Embryonic facial prominence (tissue), 1 donor: ENCODE data around the gene POGZ.

Experiments
- DNase-seq: peaks from one replicate; pipeline ENCODE4 v3.0.0-alpha.2; 2016; ENCODE audit errors: extremely low spot score

Gene POGZ

DNA sequence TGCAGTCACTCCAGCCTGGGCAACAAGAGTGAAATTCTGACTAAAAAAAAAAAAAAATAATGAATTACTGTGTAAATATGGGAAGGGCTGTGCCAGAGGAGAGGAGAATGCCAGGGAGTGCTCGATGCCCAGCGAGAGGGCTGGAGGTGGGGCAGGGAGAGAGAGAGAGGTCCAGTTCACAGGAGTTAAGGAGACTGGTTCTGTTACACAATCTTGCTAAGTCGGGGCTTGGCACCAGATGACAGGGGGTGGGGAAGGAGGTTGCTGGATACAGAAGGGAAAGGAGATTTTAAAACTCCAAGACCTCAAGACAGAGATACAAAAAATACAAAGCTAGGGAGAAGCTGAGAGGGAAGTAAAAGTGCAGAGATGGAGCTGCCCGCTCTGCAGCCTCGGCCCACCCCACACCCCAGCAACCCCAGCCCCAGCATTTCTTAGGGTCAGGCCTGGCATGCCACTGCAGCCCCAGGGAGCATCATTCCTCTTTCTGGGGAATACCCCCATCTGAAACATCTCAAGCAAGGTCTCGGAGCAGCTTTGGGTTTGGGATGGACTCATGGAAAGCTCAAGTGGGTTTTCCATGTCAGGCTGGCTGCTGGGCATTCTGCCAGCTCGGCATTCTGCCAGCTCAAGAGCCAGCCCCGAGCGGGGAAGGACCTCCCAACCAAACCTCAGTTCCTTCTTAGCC, 87.8 kb downstream of the POGZ start:
- DNase-seq = no peak

- DNase-seq = no peak
Measured at GRCh38 chr1:151370211-151370911, 88.9 kb downstream of the POGZ start.

GRCh38 chr1:151369621-151370048, 89.7 kb downstream of the POGZ start:
- DNase-seq = no peak

DNA sequence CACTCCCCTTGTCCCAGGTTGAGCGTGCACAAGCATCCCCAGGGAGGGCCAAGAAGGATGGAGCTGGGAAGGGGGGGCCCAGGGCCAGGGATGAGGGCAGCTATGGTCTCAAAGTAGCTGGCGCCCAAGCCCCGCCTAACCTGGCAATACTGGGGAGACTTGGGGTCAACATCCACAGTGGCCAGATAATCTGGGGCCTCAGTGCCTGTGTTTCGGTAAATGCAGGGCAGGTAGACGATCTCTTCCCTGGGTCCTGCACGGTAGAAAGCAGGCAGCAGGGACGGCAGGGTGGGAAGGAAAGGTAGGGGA, 90.0 kb downstream of the POGZ start:
- no peak for DNase-seq

DNA sequence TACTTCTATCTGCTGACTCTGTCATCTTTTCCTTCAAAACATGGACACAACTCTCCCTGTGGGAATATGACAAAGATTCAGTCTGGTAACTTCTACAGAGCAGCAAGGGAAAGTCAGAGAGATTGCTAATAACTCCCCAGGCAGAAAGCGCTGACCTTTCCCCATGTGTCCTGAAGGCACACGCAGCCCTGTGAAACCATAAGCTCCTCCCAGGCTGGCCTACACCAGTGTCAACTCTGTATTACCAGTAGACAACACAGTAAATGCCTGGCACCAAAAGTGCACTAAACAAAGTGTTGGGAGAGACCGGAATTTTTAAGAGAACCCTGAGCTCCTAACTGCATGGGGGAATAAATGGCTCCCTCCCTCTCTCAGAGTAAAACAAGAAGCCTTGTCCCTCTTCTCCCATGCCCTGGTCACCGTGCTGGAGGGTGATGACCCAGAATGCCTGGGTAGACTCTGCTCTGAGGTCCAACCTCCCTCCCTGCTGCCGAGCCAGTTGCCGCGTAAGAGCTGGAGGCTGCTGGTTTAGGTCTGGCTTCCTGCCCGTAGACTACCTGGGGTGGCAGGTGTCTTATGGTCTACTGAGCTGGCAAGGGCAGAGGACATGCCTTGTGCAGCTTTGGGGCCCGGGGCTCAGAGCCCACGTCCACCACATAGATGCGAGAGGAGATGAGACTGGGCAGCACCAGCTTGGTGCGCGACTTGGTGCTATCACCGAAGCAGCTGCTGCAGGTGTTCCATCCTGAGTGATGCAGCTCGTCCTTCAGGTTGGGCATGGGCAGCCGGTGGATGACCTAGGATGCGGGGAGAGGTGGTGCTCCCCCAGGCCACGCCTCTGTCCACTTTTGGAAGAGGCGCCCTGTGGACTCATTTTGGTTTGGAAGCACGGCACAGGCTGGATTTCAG, 90.6 kb downstream of the POGZ start:
- DNase-seq = no peak

- DNase-seq = no peak
Measured at GRCh38 chr1:151367658-151368392, 91.5 kb downstream of the POGZ start.

- DNase-seq = no peak
Measured at GRCh38 chr1:151364996-151365395, 94.3 kb downstream of the POGZ start.

- DNase-seq = no peak
Measured at GRCh38 chr1:151362308-151363155, 96.8 kb downstream of the POGZ start.

- DNase-seq = no peak
Measured at GRCh38 chr1:151361883-151362282, 97.4 kb downstream of the POGZ start.

DNA sequence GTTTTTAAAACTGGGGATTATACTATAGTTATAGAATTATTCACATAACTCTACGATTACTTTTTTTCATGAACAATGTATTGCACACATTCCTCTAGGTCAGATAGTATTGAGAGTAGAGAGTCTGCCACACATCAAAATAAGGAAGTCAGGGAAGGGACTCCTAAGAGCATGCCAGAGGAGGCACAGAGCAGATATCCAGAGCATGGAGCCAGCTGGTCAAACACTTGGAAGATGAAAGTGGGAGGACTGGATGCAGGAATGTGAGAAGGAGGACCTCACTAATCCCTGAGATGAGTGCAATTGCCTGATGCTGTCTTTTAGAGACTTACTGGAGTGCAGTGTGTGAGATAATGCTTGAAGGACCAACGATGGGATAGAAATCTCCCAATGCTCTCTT, 102.6 kb downstream of the POGZ start:
- no peak for DNase-seq
